Mammary epithelial cell (primary cell): Measurements from ENCODE around the gene HEPH.
"Not testable (repeated sequence)": the region's sequence is repeated elsewhere in the genome, so short reads cannot be mapped to it uniquely, and the experiment has no call there.

ENCODE experiments used
- EZH2 ChIP-seq: IDR thresholded peaks from 2 replicates; pipeline ENCODE4 v1.6.1; 2012; ENCODE audit warnings: low read length, inconsistent platforms, borderline replicate concordance
- TF ChIP-seq, protein P1 (sequence below), 2 donors: IDR thresholded peaks in 1 of 2; conservative IDR thresholded peaks in 1 of 2; 2 replicates each; pipeline ENCODE4 v1.5.1; 2011 to 2012; ENCODE audit warnings: inconsistent platforms in 2 of 2, low read length in 2 of 2, mild to moderate bottlenecking in 2 of 2, control low read depth in 1 of 2, low read depth in 1 of 2; ENCODE audit not compliant: insufficient read depth in 1 of 2; ENCODE audit errors: extremely low read depth in 1 of 2

DNA sequence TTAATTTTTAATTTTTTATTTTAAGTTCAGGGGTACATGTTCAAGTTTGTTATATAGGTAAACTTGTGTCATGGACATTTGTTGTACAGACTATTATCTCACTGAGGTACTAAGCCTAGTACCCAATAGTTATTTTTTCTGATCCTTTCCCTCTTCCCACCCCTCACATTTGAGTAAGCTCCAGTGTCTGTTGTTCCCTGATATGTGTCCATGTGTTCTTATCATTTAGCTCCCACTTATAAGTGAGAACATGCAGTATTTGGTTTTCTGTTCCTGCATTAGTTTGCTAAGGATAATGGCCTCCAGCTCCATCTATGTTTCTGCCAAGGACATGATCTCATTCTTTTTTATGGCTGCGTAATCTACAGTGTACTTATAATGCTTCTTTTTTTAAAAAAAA lies 69.9 kb downstream of the HEPH start:
- TF ChIP-seq, protein P1, sequence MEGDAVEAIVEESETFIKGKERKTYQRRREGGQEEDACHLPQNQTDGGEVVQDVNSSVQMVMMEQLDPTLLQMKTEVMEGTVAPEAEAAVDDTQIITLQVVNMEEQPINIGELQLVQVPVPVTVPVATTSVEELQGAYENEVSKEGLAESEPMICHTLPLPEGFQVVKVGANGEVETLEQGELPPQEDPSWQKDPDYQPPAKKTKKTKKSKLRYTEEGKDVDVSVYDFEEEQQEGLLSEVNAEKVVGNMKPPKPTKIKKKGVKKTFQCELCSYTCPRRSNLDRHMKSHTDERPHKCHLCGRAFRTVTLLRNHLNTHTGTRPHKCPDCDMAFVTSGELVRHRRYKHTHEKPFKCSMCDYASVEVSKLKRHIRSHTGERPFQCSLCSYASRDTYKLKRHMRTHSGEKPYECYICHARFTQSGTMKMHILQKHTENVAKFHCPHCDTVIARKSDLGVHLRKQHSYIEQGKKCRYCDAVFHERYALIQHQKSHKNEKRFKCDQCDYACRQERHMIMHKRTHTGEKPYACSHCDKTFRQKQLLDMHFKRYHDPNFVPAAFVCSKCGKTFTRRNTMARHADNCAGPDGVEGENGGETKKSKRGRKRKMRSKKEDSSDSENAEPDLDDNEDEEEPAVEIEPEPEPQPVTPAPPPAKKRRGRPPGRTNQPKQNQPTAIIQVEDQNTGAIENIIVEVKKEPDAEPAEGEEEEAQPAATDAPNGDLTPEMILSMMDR (conservative IDR thresholded peaks at IDR 0.05 in 1 of 2, IDR thresholded peaks at IDR 0.05 in 1 of 2; ENCODE audit: extremely low read depth in 1 of 2, insufficient read depth in 1 of 2, low read depth in 1 of 2, low read length in 2 of 2) = not testable (repeated sequence)
- not testable (repeated sequence) for TF ChIP-seq EZH2
